Peyer's patch (tissue), 4 donors: ENCODE data around the gene EPHA2.

Experiments
- CTCF ChIP-seq, 6 experiments: fragments of 450-650 bp in 4 of 6; fragments of 200-600 bp in 2 of 6; sonication (generic) in 1 of 6; IDR thresholded peaks; one replicate each; pipeline ENCODE4 v1.5.1; 2017 to 2019; ENCODE audit warnings: antibody characterized with exemption in 6 of 6, mild to moderate bottlenecking in 3 of 6, moderate library complexity in 1 of 6
- POLR2A ChIP-seq, 2 donors: fragments of 450-650 bp; IDR thresholded peaks; one replicate each; pipeline ENCODE4 v1.5.1; 2017; ENCODE audit warnings: antibody characterized with exemption in 2 of 2, mild to moderate bottlenecking in 2 of 2, moderate library complexity in 2 of 2

GRCh38 chr1:16187748-16188401, 32.0 kb upstream of the EPHA2 start:
- TF ChIP-seq POLR2A (IDR thresholded peaks at IDR 0.05) (no peak), CTCF (IDR thresholded peaks at IDR 0.05) (peak; percentile 73 to 99 (median 96))
